ENCODE results near the gene SLC39A11.

The SLC39A11 gene

GRCh38 chr17:72719206-72719577 is 373.3 kb downstream of the SLC39A11 start:
- TF ChIP-seq SUZ12 (IDR thresholded peaks at IDR 0.05): no peak
- no peak for TF ChIP-seq SP1 (IDR thresholded peaks at IDR 0.05)
- TF ChIP-seq BHLHE40 (IDR thresholded peaks at IDR 0.05; ENCODE audit: borderline replicate concordance): no peak
- TF ChIP-seq LEF1 (IDR thresholded peaks at IDR 0.05; ENCODE audit: borderline replicate concordance): no peak
- TF ChIP-seq ELF4 (IDR thresholded peaks at IDR 0.05): no peak
- TF ChIP-seq CTBP1 (IDR thresholded peaks at IDR 0.05; ENCODE audit: borderline replicate concordance): no peak
- TF ChIP-seq FOXA1 (IDR thresholded peaks at IDR 0.05): no peak
- TF ChIP-seq HDGF (IDR thresholded peaks at IDR 0.05; ENCODE audit: borderline replicate concordance): no peak
- TF ChIP-seq FOXK2 (IDR thresholded peaks at IDR 0.05): no peak
- CTCF ChIA-PET: interaction anchor here (0.6 kb wide), 2 partner anchors 36 to 479 kb away, joined by 3 to 12 read pairs; no protein-coding TSS in a partner anchor
- DNase-seq (ENCODE audit: extremely low spot score): no peak
- POLR2A ChIA-PET: interaction anchor here (1.2 kb wide), 1 partner anchor 159 kb away, joined by 3 read pairs; no protein-coding TSS in a partner anchor

- DNase-seq (ENCODE audit: extremely low spot score): no peak
- no peak for TF ChIP-seq TARDBP (IDR thresholded peaks at IDR 0.05)
- no peak for TF ChIP-seq L3MBTL2 (conservative IDR thresholded peaks at IDR 0.05)
- no peak for TF ChIP-seq HDGF (IDR thresholded peaks at IDR 0.05; ENCODE audit: borderline replicate concordance)
- no peak for TF ChIP-seq SUZ12 (IDR thresholded peaks at IDR 0.05)
- no peak for TF ChIP-seq ARNT (IDR thresholded peaks at IDR 0.05)
- no peak for TF ChIP-seq FOXM1 (IDR thresholded peaks at IDR 0.05; ENCODE audit: borderline replicate concordance)
- ChIA-PET POLR2A (no interaction called here), CTCF (interaction anchor here (0.6 to 2.4 kb wide), 4 partner anchors 8 to 493 kb away, joined by 5 to 12 read pairs (median 7); no protein-coding TSS in a partner anchor)
Observed at GRCh38 chr17:72717676-72718075, 374.8 kb downstream of the SLC39A11 start.

DNA sequence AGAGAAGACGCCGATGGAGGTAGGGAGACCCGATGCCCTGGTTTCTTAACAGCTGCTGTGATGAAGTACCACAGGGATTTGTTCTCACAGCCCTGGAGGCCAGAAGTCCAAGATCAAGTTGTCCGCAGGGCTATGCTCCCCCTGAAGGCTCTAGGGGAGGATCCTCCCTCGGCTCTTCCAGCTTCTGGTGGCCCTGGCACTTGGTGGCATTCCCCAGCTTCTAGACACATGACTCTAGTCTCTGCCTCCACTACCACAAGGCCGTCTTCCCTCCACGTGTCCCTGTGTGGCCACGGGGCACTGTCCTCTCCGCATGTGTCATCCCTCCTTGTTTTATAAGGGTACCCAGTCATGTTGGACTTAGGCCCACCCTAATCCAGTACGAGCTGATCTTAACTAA is 375.2 kb downstream of the SLC39A11 start:
- ChIA-PET POLR2A (no interaction called here), CTCF (interaction anchor here (0.6 to 2.4 kb wide), 5 partner anchors 8 to 494 kb away, joined by 4 to 12 read pairs (median 6); no protein-coding TSS in a partner anchor)
- no peak for TF ChIP-seq BHLHE40 (IDR thresholded peaks at IDR 0.05; ENCODE audit: borderline replicate concordance)
- TF ChIP-seq ARNT (IDR thresholded peaks at IDR 0.05): no peak
- TF ChIP-seq SP1 (IDR thresholded peaks at IDR 0.05): no peak
- TF ChIP-seq ELF4 (IDR thresholded peaks at IDR 0.05): no peak
- TF ChIP-seq CTBP1 (IDR thresholded peaks at IDR 0.05; ENCODE audit: borderline replicate concordance): no peak
- TF ChIP-seq, protein P1, sequence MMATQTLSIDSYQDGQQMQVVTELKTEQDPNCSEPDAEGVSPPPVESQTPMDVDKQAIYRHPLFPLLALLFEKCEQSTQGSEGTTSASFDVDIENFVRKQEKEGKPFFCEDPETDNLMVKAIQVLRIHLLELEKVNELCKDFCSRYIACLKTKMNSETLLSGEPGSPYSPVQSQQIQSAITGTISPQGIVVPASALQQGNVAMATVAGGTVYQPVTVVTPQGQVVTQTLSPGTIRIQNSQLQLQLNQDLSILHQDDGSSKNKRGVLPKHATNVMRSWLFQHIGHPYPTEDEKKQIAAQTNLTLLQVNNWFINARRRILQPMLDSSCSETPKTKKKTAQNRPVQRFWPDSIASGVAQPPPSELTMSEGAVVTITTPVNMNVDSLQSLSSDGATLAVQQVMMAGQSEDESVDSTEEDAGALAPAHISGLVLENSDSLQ (IDR thresholded peaks at IDR 0.05): no peak
- TF ChIP-seq SUZ12 (IDR thresholded peaks at IDR 0.05): no peak
- TF ChIP-seq L3MBTL2 (conservative IDR thresholded peaks at IDR 0.05): no peak
- no peak for TF ChIP-seq NFRKB (IDR thresholded peaks at IDR 0.05)
- no peak for TF ChIP-seq HDGF (IDR thresholded peaks at IDR 0.05; ENCODE audit: borderline replicate concordance)
- no peak for TF ChIP-seq FOXA1 (IDR thresholded peaks at IDR 0.05)
- no peak for TF ChIP-seq ZNF384 (IDR thresholded peaks at IDR 0.05)
- no peak for TF ChIP-seq FOXM1 (IDR thresholded peaks at IDR 0.05; ENCODE audit: borderline replicate concordance)
- no peak for TF ChIP-seq FOXK2 (IDR thresholded peaks at IDR 0.05)
- TF ChIP-seq LEF1 (IDR thresholded peaks at IDR 0.05; ENCODE audit: borderline replicate concordance): no peak
- DNase-seq (ENCODE audit: extremely low spot score): no peak

GRCh38 chr17:72715906-72716572 is 376.4 kb downstream of the SLC39A11 start:
- DNase-seq (ENCODE audit: extremely low spot score): no peak
- ChIA-PET POLR2A (no interaction called here), CTCF (interaction anchor here (0.6 to 2.4 kb wide), 3 partner anchors 9 to 159 kb away, joined by 4 to 12 read pairs (median 4); no protein-coding TSS in a partner anchor)
- no peak for TF ChIP-seq ZNF384 (IDR thresholded peaks at IDR 0.05)
- TF ChIP-seq CTBP1 (IDR thresholded peaks at IDR 0.05; ENCODE audit: borderline replicate concordance): no peak
- no peak for TF ChIP-seq HDGF (IDR thresholded peaks at IDR 0.05; ENCODE audit: borderline replicate concordance)
- no peak for TF ChIP-seq FOXM1 (IDR thresholded peaks at IDR 0.05; ENCODE audit: borderline replicate concordance)
- TF ChIP-seq L3MBTL2 (conservative IDR thresholded peaks at IDR 0.05): no peak
- TF ChIP-seq SP1 (IDR thresholded peaks at IDR 0.05): no peak
- no peak for TF ChIP-seq NFRKB (IDR thresholded peaks at IDR 0.05)
- TF ChIP-seq FOXA1 (IDR thresholded peaks at IDR 0.05): no peak
- TF ChIP-seq SUZ12 (IDR thresholded peaks at IDR 0.05): no peak
- no peak for TF ChIP-seq ELF4 (IDR thresholded peaks at IDR 0.05)

GRCh38 chr17:72714357-72714966 is 378.0 kb downstream of the SLC39A11 start:
- ChIA-PET POLR2A (no interaction called here), CTCF (interaction anchor here (0.6 to 1.2 kb wide), 4 partner anchors 11 to 498 kb away, joined by 3 to 5 read pairs (median 3); no protein-coding TSS in a partner anchor)

GRCh38 chr17:72713701-72714100 is 378.8 kb downstream of the SLC39A11 start:
- ChIA-PET POLR2A (no interaction called here), CTCF (interaction anchor here (0.6 to 1.2 kb wide), 3 partner anchors 12 to 499 kb away, joined by 3 to 5 read pairs (median 3); no protein-coding TSS in a partner anchor)
- TF ChIP-seq L3MBTL2 (conservative IDR thresholded peaks at IDR 0.05) (no peak), NFRKB (IDR thresholded peaks at IDR 0.05) (no peak), LEF1 (IDR thresholded peaks at IDR 0.05; ENCODE audit: borderline replicate concordance) (no peak), ELF4 (IDR thresholded peaks at IDR 0.05) (no peak), SUZ12 (IDR thresholded peaks at IDR 0.05) (no peak), CTBP1 (IDR thresholded peaks at IDR 0.05; ENCODE audit: borderline replicate concordance) (no peak), FOXK2 (IDR thresholded peaks at IDR 0.05) (no peak), BHLHE40 (IDR thresholded peaks at IDR 0.05; ENCODE audit: borderline replicate concordance) (no peak), TARDBP (IDR thresholded peaks at IDR 0.05) (no peak), SP1 (IDR thresholded peaks at IDR 0.05) (no peak), FOXA1 (IDR thresholded peaks at IDR 0.05) (no peak), ZNF384 (IDR thresholded peaks at IDR 0.05) (no peak), FOXM1 (IDR thresholded peaks at IDR 0.05; ENCODE audit: borderline replicate concordance) (no peak), ARNT (IDR thresholded peaks at IDR 0.05) (no peak), HDGF (IDR thresholded peaks at IDR 0.05; ENCODE audit: borderline replicate concordance) (no peak)
- TF ChIP-seq, protein P1 (IDR thresholded peaks at IDR 0.05): no peak
- DNase-seq (ENCODE audit: extremely low spot score): no peak

More at GRCh38 chr17:72714357-72714966, 378.0 kb downstream of the SLC39A11 start:
- no peak for TF ChIP-seq FOXM1 (IDR thresholded peaks at IDR 0.05; ENCODE audit: borderline replicate concordance)
- no peak for TF ChIP-seq SP1 (IDR thresholded peaks at IDR 0.05)
- TF ChIP-seq ZNF384 (IDR thresholded peaks at IDR 0.05): no peak
- TF ChIP-seq CTBP1 (IDR thresholded peaks at IDR 0.05; ENCODE audit: borderline replicate concordance): no peak
- TF ChIP-seq SUZ12 (IDR thresholded peaks at IDR 0.05): no peak
- no peak for TF ChIP-seq FOXK2 (IDR thresholded peaks at IDR 0.05)
- no peak for TF ChIP-seq ARNT (IDR thresholded peaks at IDR 0.05)
- TF ChIP-seq FOXA1 (IDR thresholded peaks at IDR 0.05): no peak
- no peak for DNase-seq (ENCODE audit: extremely low spot score)
